ENCODE results near the gene FER.

FER gene

GRCh38 chr5:108822211-108822947, 74.7 kb downstream of the FER start:
- Histone ChIP-seq H4K20me1 (ENCODE audit: low read depth, low read length) (no peaks in the 10 kb centered on the region), H2AFZ (ENCODE audit: low read depth, low read length, severe bottlenecking) (no peak overlapping the region), H3K36me3 (ENCODE audit: low read length) (no peaks in the 10 kb centered on the region), H3K79me2 (ENCODE audit: insufficient read depth, low read length) (no peaks in the 10 kb centered on the region), H3K4me2 (ENCODE audit: low read depth, low read length, poor library complexity, severe bottlenecking) (no peak overlapping the region), H3K9me3 (ENCODE audit: insufficient read depth, low read length) (no peaks in the 10 kb centered on the region), H3K4me3 (ENCODE audit: insufficient read depth, low read length, poor library complexity, severe bottlenecking) (no peak overlapping the region), H3K27ac (ENCODE audit: low read depth, low read length) (no peak overlapping the region), H3K9me2 (replicated peaks; ENCODE audit: insufficient read depth, low read length) (no peaks in the 10 kb centered on the region), H3F3A (ENCODE audit: insufficient read depth) (no peaks in the 10 kb centered on the region), H3K27me3 (ENCODE audit: low read length) (no peaks in the 10 kb centered on the region), H3K9ac (ENCODE audit: low read length) (no peak overlapping the region)
- no peak for TF ChIP-seq CTCF (IDR thresholded peaks at IDR 0.05; ENCODE audit: insufficient read depth, low read length, poor library complexity, severe bottlenecking)
- TF ChIP-seq EZH2phosphoT487 (conservative IDR thresholded peaks at IDR 0.05; ENCODE audit: low read length): no peak

GRCh38 chr5:108827131-108827530, 79.4 kb downstream of the FER start:
- Histone ChIP-seq H3K9me2 (replicated peaks; ENCODE audit: insufficient read depth, low read length) (no peaks in the 10 kb centered on the region), H3F3A (ENCODE audit: insufficient read depth) (no peaks in the 10 kb centered on the region), H3K27me3 (ENCODE audit: low read length) (no peaks in the 10 kb centered on the region), H3K4me3 (ENCODE audit: insufficient read depth, low read length, poor library complexity, severe bottlenecking) (no peak overlapping the region), H3K9ac (ENCODE audit: low read length) (no peak overlapping the region), H3K79me2 (ENCODE audit: insufficient read depth, low read length) (no peaks in the 10 kb centered on the region), H2AFZ (ENCODE audit: low read depth, low read length, severe bottlenecking) (no peak overlapping the region), H3K4me2 (ENCODE audit: low read depth, low read length, poor library complexity, severe bottlenecking) (no peak overlapping the region), H3K36me3 (ENCODE audit: low read length) (no peaks in the 10 kb centered on the region), H4K20me1 (ENCODE audit: low read depth, low read length) (no peaks in the 10 kb centered on the region), H3K27ac (ENCODE audit: low read depth, low read length) (no peak overlapping the region), H3K9me3 (ENCODE audit: insufficient read depth, low read length) (no peaks in the 10 kb centered on the region)
- no peak for TF ChIP-seq CTCF (IDR thresholded peaks at IDR 0.05; ENCODE audit: insufficient read depth, low read length, poor library complexity, severe bottlenecking)
- TF ChIP-seq EZH2phosphoT487 (conservative IDR thresholded peaks at IDR 0.05; ENCODE audit: low read length): no peak

- H3K79me2 ChIP-seq (ENCODE audit: insufficient read depth, low read length): no peaks in the 10 kb centered on the region
- H3F3A ChIP-seq (ENCODE audit: insufficient read depth): no peaks in the 10 kb centered on the region
- no peaks in the 10 kb centered on the region for H3K9me2 ChIP-seq (replicated peaks; ENCODE audit: insufficient read depth, low read length)
- no peak overlapping the region for H3K27ac ChIP-seq (ENCODE audit: low read depth, low read length)
- no peak overlapping the region for H2AFZ ChIP-seq (ENCODE audit: low read depth, low read length, severe bottlenecking)
- no peaks in the 10 kb centered on the region for H3K9me3 ChIP-seq (ENCODE audit: insufficient read depth, low read length)
- TF ChIP-seq CTCF (IDR thresholded peaks at IDR 0.05; ENCODE audit: insufficient read depth, low read length, poor library complexity, severe bottlenecking): no peak
- TF ChIP-seq EZH2phosphoT487 (conservative IDR thresholded peaks at IDR 0.05; ENCODE audit: low read length): no peak
- no peaks in the 10 kb centered on the region for H4K20me1 ChIP-seq (ENCODE audit: low read depth, low read length)
- peaks cover 2% of the 10 kb centered on the region; the same call in 1 of the 2 replicates for H3K36me3 ChIP-seq (ENCODE audit: low read length)
- H3K4me3 ChIP-seq (ENCODE audit: insufficient read depth, low read length, poor library complexity, severe bottlenecking): no peak overlapping the region
- H3K4me2 ChIP-seq (ENCODE audit: low read depth, low read length, poor library complexity, severe bottlenecking): no peak overlapping the region
- H3K9ac ChIP-seq (ENCODE audit: low read length): no peak overlapping the region
- H3K27me3 ChIP-seq (ENCODE audit: low read length): no peaks in the 10 kb centered on the region
Measured at GRCh38 chr5:108830705-108831276, 83.1 kb downstream of the FER start.

Measured in SU-DHL-6 (cell line).